Mesothelial cell of epicardium (in vitro differentiated cells): ENCODE measurements around the gene TRPV4. TPM values are rescaled to one million over a fixed set of nuclear protein-coding genes. Genes with fewer than 3 reads are reported as not detected.

Source experiments
- DNase-seq, 2 experiments: peaks; one replicate each; pipeline ENCODE4 v3.0.0; 2021; ENCODE audit warnings: low spot score in 2 of 2; ENCODE audit not compliant: unreplicated experiment in 2 of 2
- H3K27ac Mint-ChIP-seq: 2 replicates; pipeline ENCODE4 v1.8.0; 2021; ENCODE audit warnings: mixed read lengths
- H3K27me3 Mint-ChIP-seq: 2 replicates; pipeline ENCODE4 v1.8.0; 2021; ENCODE audit warnings: low read depth, mixed read lengths
- H3K36me3 Mint-ChIP-seq: 2 replicates; pipeline ENCODE4 v1.8.0; 2021; ENCODE audit warnings: mixed read lengths
- H3K4me1 Mint-ChIP-seq: 2 replicates; pipeline ENCODE4 v1.8.0; 2021; ENCODE audit warnings: mixed read lengths
- H3K4me3 Mint-ChIP-seq: 2 replicates; pipeline ENCODE4 v1.8.0; 2021; ENCODE audit warnings: mild to moderate bottlenecking, moderate library complexity, mixed read lengths
- H3K9me3 Mint-ChIP-seq: 2 replicates; pipeline ENCODE4 v1.8.0; 2021; ENCODE audit warnings: mixed read lengths
- CTCF ChIP-seq: fragments of 200-600 bp; sonication (generic); IDR thresholded peaks from one replicate; pipeline ENCODE4 v1.5.0; 2021; ENCODE audit warnings: antibody characterized with exemption; ENCODE audit not compliant: unreplicated experiment
- total RNA-seq: library from RNA; stranded (reverse); gene quantifications from 3 replicates; pipeline ENCODE4 v1.2.1, GENCODE V29; 2021

Gene TRPV4
- total RNA-seq, 1 donor from 2014 or later: 4.1 TPM

GRCh38 chr12:109842021-109842420, 8.8 kb upstream of the TRPV4 start:
- H3K27me3 Mint-ChIP-seq: no peaks in the 10 kb centered on the region
- no peaks in the 10 kb centered on the region for H3K36me3 Mint-ChIP-seq
- no peaks in the 10 kb centered on the region for H3K9me3 Mint-ChIP-seq
- DNase-seq: no peak
- no peak overlapping the region for H3K4me3 Mint-ChIP-seq
- H3K4me1 Mint-ChIP-seq: no peaks in the 10 kb centered on the region
- no peak for TF ChIP-seq CTCF
- no peak overlapping the region for H3K27ac Mint-ChIP-seq

GRCh38 chr12:109841356-109841755, 8.2 kb upstream of the TRPV4 start:
- no peaks in the 10 kb centered on the region for H3K36me3 Mint-ChIP-seq
- no peaks in the 10 kb centered on the region for H3K4me1 Mint-ChIP-seq
- H3K9me3 Mint-ChIP-seq: no peaks in the 10 kb centered on the region
- no peak overlapping the region for H3K27ac Mint-ChIP-seq
- H3K4me3 Mint-ChIP-seq: no peak overlapping the region
- no peak for TF ChIP-seq CTCF
- no peak for DNase-seq
- no peaks in the 10 kb centered on the region for H3K27me3 Mint-ChIP-seq

GRCh38 chr12:109840305-109841074, 7.3 kb upstream of the TRPV4 start:
- H3K4me1 Mint-ChIP-seq: no peaks in the 10 kb centered on the region
- H3K27me3 Mint-ChIP-seq: no peaks in the 10 kb centered on the region
- no peak for TF ChIP-seq CTCF
- no peak overlapping the region for H3K27ac Mint-ChIP-seq
- DNase-seq: no peak
- H3K9me3 Mint-ChIP-seq: no peaks in the 10 kb centered on the region
- no peaks in the 10 kb centered on the region for H3K36me3 Mint-ChIP-seq
- no peak overlapping the region for H3K4me3 Mint-ChIP-seq

GRCh38 chr12:109839444-109839843, 6.2 kb upstream of the TRPV4 start:
- Mint-ChIP-seq H3K36me3 (no peaks in the 10 kb centered on the region), H3K9me3 (no peaks in the 10 kb centered on the region), H3K4me1 (no peaks in the 10 kb centered on the region), H3K4me3 (no peak overlapping the region), H3K27ac (no peak overlapping the region), H3K27me3 (no peaks in the 10 kb centered on the region)
- TF ChIP-seq CTCF: no peak
- no peak for DNase-seq

GRCh38 chr12:109836916-109837315, 3.7 kb upstream of the TRPV4 start:
- no peak for TF ChIP-seq CTCF
- Mint-ChIP-seq H3K27me3 (peaks cover 2% of the 10 kb centered on the region), H3K4me3 (no peak overlapping the region), H3K9me3 (no peaks in the 10 kb centered on the region), H3K36me3 (no peaks in the 10 kb centered on the region), H3K4me1 (peaks cover 6% of the 10 kb centered on the region), H3K27ac (no peak overlapping the region)
- DNase-seq: no peak

- Mint-ChIP-seq H3K27me3 (peaks cover 2% of the 10 kb centered on the region), H3K27ac (no peak overlapping the region), H3K4me3 (no peak overlapping the region), H3K36me3 (no peaks in the 10 kb centered on the region), H3K4me1 (peaks cover 6% of the 10 kb centered on the region), H3K9me3 (no peaks in the 10 kb centered on the region)
- no peak for DNase-seq
- TF ChIP-seq CTCF: no peak
Observed at GRCh38 chr12:109835827-109836226, 2.6 kb upstream of the TRPV4 start.
